ENCODE measurements around the gene ACVR1. TPM values are rescaled to one million over a fixed set of nuclear protein-coding genes. Genes with fewer than 3 reads are reported as not detected.

ACVR1 gene
- total and polyA plus RNA-seq, 9 of the 15 experiments (the other 6 are each of a cell fraction or from before 2014, with no cell fraction given), result 3.8 to 14.3 (median 6.9) TPM

GRCh38 chr2:157874997-157875640, 1.0 kb downstream of the ACVR1 start (continued):
- peak; percentile 97 for TF ChIP-seq REST (IDR thresholded peaks at IDR 0.05; ENCODE audit: borderline replicate concordance)
- TF ChIP-seq REST (CRISPR knock-in tag; IDR thresholded peaks at IDR 0.05; ENCODE audit: low read depth), result no peak
- no peak for TF ChIP-seq ZNF668 (CRISPR knock-in tag; IDR thresholded peaks at IDR 0.05)
- TF ChIP-seq, protein P1, sequence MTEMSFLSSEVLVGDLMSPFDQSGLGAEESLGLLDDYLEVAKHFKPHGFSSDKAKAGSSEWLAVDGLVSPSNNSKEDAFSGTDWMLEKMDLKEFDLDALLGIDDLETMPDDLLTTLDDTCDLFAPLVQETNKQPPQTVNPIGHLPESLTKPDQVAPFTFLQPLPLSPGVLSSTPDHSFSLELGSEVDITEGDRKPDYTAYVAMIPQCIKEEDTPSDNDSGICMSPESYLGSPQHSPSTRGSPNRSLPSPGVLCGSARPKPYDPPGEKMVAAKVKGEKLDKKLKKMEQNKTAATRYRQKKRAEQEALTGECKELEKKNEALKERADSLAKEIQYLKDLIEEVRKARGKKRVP (CRISPR knock-in tag; IDR thresholded peaks at IDR 0.05), result no peak
- no peak for TF ChIP-seq ATF3 (IDR thresholded peaks at IDR 0.05)
- no peak for TF ChIP-seq ATF3 (CRISPR knock-in tag; conservative IDR thresholded peaks at IDR 0.05)
- TF ChIP-seq OTX1 (CRISPR knock-in tag; IDR thresholded peaks at IDR 0.05), result no peak
- no peak for TF ChIP-seq PTBP1 (IDR thresholded peaks at IDR 0.05; ENCODE audit: low read depth, low read length)
- no peak for TF ChIP-seq ZNF354B (CRISPR knock-in tag; IDR thresholded peaks at IDR 0.05)
- TF ChIP-seq RUNX1 (IDR thresholded peaks at IDR 0.05; ENCODE audit: low read depth), result no peak
- no peak for TF ChIP-seq HDAC2 (IDR thresholded peaks at IDR 0.05)
- TF ChIP-seq, protein P2, sequence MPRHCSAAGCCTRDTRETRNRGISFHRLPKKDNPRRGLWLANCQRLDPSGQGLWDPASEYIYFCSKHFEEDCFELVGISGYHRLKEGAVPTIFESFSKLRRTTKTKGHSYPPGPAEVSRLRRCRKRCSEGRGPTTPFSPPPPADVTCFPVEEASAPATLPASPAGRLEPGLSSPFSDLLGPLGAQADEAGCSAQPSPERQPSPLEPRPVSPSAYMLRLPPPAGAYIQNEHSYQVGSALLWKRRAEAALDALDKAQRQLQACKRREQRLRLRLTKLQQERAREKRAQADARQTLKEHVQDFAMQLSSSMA (CRISPR knock-in tag; IDR thresholded peaks at IDR 0.05), result no peak
- no peak for TF ChIP-seq CHD1 (IDR thresholded peaks at IDR 0.05; ENCODE audit: low read length)
- TF ChIP-seq ZNF121 (CRISPR knock-in tag; conservative IDR thresholded peaks at IDR 0.05), result no peak
- no peak for TF ChIP-seq ASH1L (IDR thresholded peaks at IDR 0.05; ENCODE audit: borderline replicate concordance, low read depth, partially characterized antibody)
- TF ChIP-seq ZNF551 (CRISPR knock-in tag; IDR thresholded peaks at IDR 0.05), result no peak
- no peak for TF ChIP-seq KHSRP (IDR thresholded peaks at IDR 0.05)
- TF ChIP-seq PKNOX1 (IDR thresholded peaks at IDR 0.05), result no peak
- TF ChIP-seq ZFP36 (IDR thresholded peaks at IDR 0.05; ENCODE audit: low read depth, low read length, partially characterized antibody), result no peak

All from K562 (cell line).